OCI-LY7 (cell line): ENCODE data around the gene KRTAP5-2. TPM values are rescaled to one million over a fixed set of nuclear protein-coding genes. Genes with fewer than 3 reads are reported as not detected.
"Not testable (repeated sequence)": the region's sequence is repeated elsewhere in the genome, so short reads cannot be mapped to it uniquely, and the experiment has no call there.

Source experiments
- BruUV-seq: library from RNA; stranded (reverse); fragments of 400-500 nt; replicated peaks from 2 replicates; lab custom pipeline; 2021; lab: Mats Ljungman, UMichigan
- CTCF ChIA-PET: fragments of 300-600 bp; sonication (Branson Sonifier 250); formaldehyde crosslinking; loops from one replicate; lab custom pipeline; 2022; ENCODE audit warnings: antibody characterized with exemption; ENCODE audit not compliant: unreplicated experiment; lab: Charles Lee
- POLR2A ChIA-PET: fragments of 300-600 bp; sonication (Branson Sonifier 250); formaldehyde crosslinking; loops from one replicate; lab custom pipeline; 2022; ENCODE audit warnings: antibody characterized with exemption; lab: Charles Lee
- DNase-seq: peaks from one replicate; pipeline ENCODE4 v3.0.0-alpha.2; 2015; ENCODE audit warnings: low spot score
- H2AFZ ChIP-seq: fragments of 200-600 bp; sonication (generic), shearing (Covaris generic); 2 replicates; pipeline ENCODE4 v1.6.1; 2014; ENCODE audit warnings: mild to moderate bottlenecking, antibody characterized with exemption, low read length, moderate library complexity
- H3K27ac ChIP-seq: fragments of 200-600 bp; sonication (generic); 2 replicates; pipeline ENCODE4 v1.5.1; 2014; ENCODE audit warnings: mixed run types, low read depth, mild to moderate bottlenecking, moderate library complexity, low read length, inconsistent platforms; ENCODE audit not compliant: poor library complexity, severe bottlenecking
- H3K36me3 ChIP-seq: fragments of 200-600 bp; sonication (generic); 2 replicates; pipeline ENCODE4 v1.6.1; 2014; ENCODE audit warnings: mild to moderate bottlenecking, antibody characterized with exemption, low read length, moderate library complexity, mixed read lengths; ENCODE audit not compliant: insufficient read depth
- H3K4me1 ChIP-seq: fragments of 200-600 bp; sonication (generic); 2 replicates; pipeline ENCODE4 v1.5.1; 2014; ENCODE audit warnings: mild to moderate bottlenecking, low read length; ENCODE audit not compliant: insufficient read depth, poor library complexity, severe bottlenecking
- H3K4me2 ChIP-seq: fragments of 200-600 bp; sonication (generic); 2 replicates; pipeline ENCODE4 v1.6.1; 2014; ENCODE audit warnings: mild to moderate bottlenecking, low read length
- H3K4me3 ChIP-seq: fragments of 200-600 bp; sonication (generic); 2 replicates; pipeline ENCODE4 v1.5.1; 2014; ENCODE audit warnings: mild to moderate bottlenecking, low read depth, low read length; ENCODE audit not compliant: poor library complexity, severe bottlenecking
- H3K79me2 ChIP-seq: fragments of 200-600 bp; sonication (generic); 2 replicates; pipeline ENCODE4 v1.6.1; 2016; ENCODE audit warnings: low read depth, mild to moderate bottlenecking, low read length, moderate library complexity, mixed read lengths; ENCODE audit not compliant: insufficient read depth
- H3K9me2 ChIP-seq: fragments of 200-600 bp; sonication (generic); 2 replicates; pipeline ENCODE4 v1.6.1; 2016; ENCODE audit warnings: mild to moderate bottlenecking, low read length, mixed read lengths; ENCODE audit not compliant: insufficient read depth
- H3K9me3 ChIP-seq: fragments of 200-600 bp; sonication (generic); 2 replicates; pipeline ENCODE4 v1.6.1; 2014; ENCODE audit warnings: mild to moderate bottlenecking, mixed run types, low read length, mixed read lengths
- H4K20me1 ChIP-seq: fragments of 200-600 bp; sonication (generic); 2 replicates; pipeline ENCODE4 v1.6.1; 2014; ENCODE audit warnings: mild to moderate bottlenecking, antibody characterized with exemption, low read length, moderate library complexity, mixed read lengths; ENCODE audit not compliant: insufficient read depth
- CTCF ChIP-seq: fragments of 200-600 bp; sonication (generic); conservative IDR thresholded peaks from 2 replicates; pipeline ENCODE4 v1.5.1; 2014; ENCODE audit warnings: mild to moderate bottlenecking, antibody characterized with exemption, low read length, moderate library complexity, mixed read lengths
- EZH2phosphoT487 ChIP-seq: fragments of 200-600 bp; sonication (generic); IDR thresholded peaks from 2 replicates; pipeline ENCODE4 v1.6.1; 2018; ENCODE audit warnings: low read depth, borderline replicate concordance, mild to moderate bottlenecking, mixed run types, antibody characterized with exemption, low read length, moderate library complexity, mixed read lengths
- intact Hi-C: fragments of 100-400 bp; cut with micrococcal nuclease; formaldehyde crosslinking; loops from one replicate; pipeline ENCODE4 v1.10.0; 2022; ENCODE audit not compliant: unreplicated experiment
- total RNA-seq, 2 experiments: library from RNA; depleted of rRNA in 1 of 2; stranded (reverse); fragments of >200 nt in 1 of 2; shearing (Covaris generic) in 1 of 2; gene quantifications; 2 replicates each; pipeline ENCODE4 v1.2.3, GENCODE V29; 2014 to 2022

The KRTAP5-2 gene
- total RNA-seq, 2 experiments from 2014 or later = not detected

GRCh38 chr11:1600626-1601025 is 2.5 kb upstream of the KRTAP5-2 start:
- no peaks in the 10 kb centered on the region for H3K9me2 ChIP-seq
- ChIA-PET CTCF (no interaction called here), POLR2A (no interaction called here)
- H3K4me1 ChIP-seq = no peaks in the 10 kb centered on the region
- no peak overlapping the region for H3K4me3 ChIP-seq
- no peak overlapping the region for H2AFZ ChIP-seq
- DNase-seq = no peak
- intact Hi-C loops = no loop called here
- no peaks in the 10 kb centered on the region for H3K36me3 ChIP-seq
- no TSS peak for BruUV-seq
- H3K4me2 ChIP-seq = no peak overlapping the region
- no peaks in the 10 kb centered on the region for H3K9me3 ChIP-seq
- no peak overlapping the region for H3K27ac ChIP-seq
- no peaks in the 10 kb centered on the region for H4K20me1 ChIP-seq
- TF ChIP-seq CTCF (no peak), EZH2phosphoT487 (no peak)
- H3K79me2 ChIP-seq = no peaks in the 10 kb centered on the region

GRCh38 chr11:1598816-1599215 is 722 bp upstream of the KRTAP5-2 start:
- Histone ChIP-seq H3K9me2 (no peaks in the 10 kb centered on the region), H3K27ac (no peak overlapping the region), H3K4me2 (no peak overlapping the region), H3K9me3 (no peaks in the 10 kb centered on the region), H2AFZ (no peak overlapping the region), H3K4me3 (no peak overlapping the region), H3K36me3 (no peaks in the 10 kb centered on the region), H3K79me2 (no peaks in the 10 kb centered on the region), H4K20me1 (no peaks in the 10 kb centered on the region), H3K4me1 (no peaks in the 10 kb centered on the region)
- intact Hi-C loops = no loop called here
- no TSS peak for BruUV-seq
- ChIA-PET POLR2A (interaction anchor here (0.6 to 0.7 kb wide), 2 partner anchors 14 to 20 kb away, joined by 3 to 5 read pairs; no protein-coding TSS in a partner anchor), CTCF (no interaction called here)
- no peak for DNase-seq
- no peak for TF ChIP-seq CTCF
- no peak for TF ChIP-seq EZH2phosphoT487

GRCh38 chr11:1598406-1598805 is 312 bp upstream of the KRTAP5-2 start:
- H3K27ac ChIP-seq, intact Hi-C loops, H3K4me2 ChIP-seq, H3K4me1 ChIP-seq, H3K36me3 ChIP-seq, H3K4me3 ChIP-seq, H3K9me2 ChIP-seq, POLR2A ChIA-PET, DNase-seq, H3K79me2 ChIP-seq, H2AFZ ChIP-seq, BruUV-seq, H3K9me3 ChIP-seq, H4K20me1 ChIP-seq: not testable (repeated sequence)
- CTCF ChIA-PET = interaction anchor here (0.6 to 0.7 kb wide), 2 partner anchors 18 to 347 kb away, joined by 5 to 10 read pairs; no protein-coding TSS in a partner anchor
